ENCODE measurements around the gene KLHL13.
"Not testable (repeated sequence)": the region's sequence is repeated elsewhere in the genome, so short reads cannot be mapped to it uniquely, and the experiment has no call there.

KLHL13 gene

DNA sequence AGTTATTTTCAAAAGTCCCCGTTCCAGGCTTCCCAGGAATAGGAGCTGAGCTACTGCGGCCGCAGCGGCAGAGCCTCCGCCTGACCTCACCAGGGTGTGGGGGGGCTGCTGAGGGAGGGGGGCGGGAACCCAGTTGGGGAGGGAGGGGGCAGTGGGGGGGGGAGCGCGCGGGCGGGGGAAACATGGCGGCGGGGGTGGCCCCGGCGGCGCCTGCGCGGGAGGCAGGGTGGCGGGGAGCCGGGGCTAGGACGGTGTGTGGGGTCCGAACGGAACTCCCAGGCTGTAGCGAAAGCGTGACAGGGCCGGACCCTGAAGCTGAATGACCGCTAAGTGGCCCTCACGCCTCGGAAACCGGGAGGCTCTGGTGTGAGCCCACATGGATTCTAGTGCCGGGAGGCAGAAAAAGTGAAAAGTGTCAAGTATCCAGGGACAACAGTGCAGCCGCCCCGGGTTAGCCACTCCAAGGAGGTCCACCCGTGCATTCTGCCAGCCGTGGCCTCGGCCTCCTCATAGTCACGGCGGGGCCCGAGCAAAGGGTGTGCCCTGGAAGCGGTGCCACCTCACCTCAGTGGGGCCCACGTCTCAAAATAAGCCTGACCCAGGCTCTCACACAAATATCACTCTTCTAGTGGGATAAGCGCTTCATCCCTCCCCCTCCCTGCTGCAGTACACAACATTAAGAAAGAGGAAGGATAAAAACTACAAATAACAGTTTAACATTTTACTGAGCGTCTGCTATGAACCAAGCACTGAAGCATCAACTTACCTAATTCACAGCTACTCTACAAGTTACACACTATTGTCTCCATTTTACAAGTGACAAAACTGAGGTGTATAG is at the start of gene KLHL13:
TSS of gene KLHL13 (minus strand) at position 98 of the 838 bp plus-strand sequence. CDS start 88,337 bp downstream, outside the sequence.
- no peak for FAIRE-seq

DNA sequence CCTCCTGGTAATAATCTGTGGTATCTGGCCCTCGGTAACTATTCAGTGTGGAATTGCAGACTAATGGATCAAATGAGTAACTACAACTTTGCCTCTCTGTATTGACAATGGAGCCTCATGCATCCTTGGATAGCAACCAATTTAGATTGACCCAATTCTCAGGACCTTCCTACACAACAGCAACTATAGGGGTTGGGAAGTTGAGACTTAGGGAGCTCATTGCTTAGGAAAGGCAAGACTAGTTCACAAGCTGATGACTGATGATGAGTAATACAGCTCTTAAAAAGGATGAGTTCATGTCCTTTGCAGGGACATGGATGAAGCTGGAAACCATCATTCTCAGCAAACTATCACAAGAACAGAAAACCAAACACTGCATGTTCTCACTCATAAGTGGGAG is 47.5 kb upstream of the KLHL13 start:
- no peak for FAIRE-seq

- no peak for FAIRE-seq
Observed at GRCh38 chrX:118156953-118157608, 40.5 kb upstream of the KLHL13 start.

GRCh38 chrX:118156254-118156952 is 39.8 kb upstream of the KLHL13 start:
- no peak for FAIRE-seq

DNA sequence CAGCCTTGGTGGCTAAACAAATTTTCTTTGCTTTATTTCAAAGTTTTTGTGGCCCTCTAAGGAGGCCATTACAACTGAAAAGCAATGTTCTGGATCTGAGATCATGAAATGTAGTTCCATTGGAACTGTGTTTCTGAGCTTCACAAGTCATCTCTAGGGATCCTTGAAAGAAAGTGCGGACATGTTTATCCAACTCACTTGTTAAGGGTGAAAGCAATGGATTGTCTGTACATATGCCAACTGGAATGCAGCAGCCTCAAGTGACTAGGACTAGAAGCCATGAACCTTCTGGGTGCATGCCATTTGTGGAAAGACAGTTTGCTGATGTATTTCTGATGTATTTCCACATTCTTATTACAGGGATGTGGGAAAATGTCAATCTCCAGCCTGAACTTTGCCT is 36.7 kb upstream of the KLHL13 start:
- no peak for FAIRE-seq

GRCh38 chrX:118152721-118153120 is 36.1 kb upstream of the KLHL13 start:
- FAIRE-seq: no peak

- FAIRE-seq: peak; percentile 24
Observed at GRCh38 chrX:118148737-118149136, 32.1 kb upstream of the KLHL13 start.

DNA sequence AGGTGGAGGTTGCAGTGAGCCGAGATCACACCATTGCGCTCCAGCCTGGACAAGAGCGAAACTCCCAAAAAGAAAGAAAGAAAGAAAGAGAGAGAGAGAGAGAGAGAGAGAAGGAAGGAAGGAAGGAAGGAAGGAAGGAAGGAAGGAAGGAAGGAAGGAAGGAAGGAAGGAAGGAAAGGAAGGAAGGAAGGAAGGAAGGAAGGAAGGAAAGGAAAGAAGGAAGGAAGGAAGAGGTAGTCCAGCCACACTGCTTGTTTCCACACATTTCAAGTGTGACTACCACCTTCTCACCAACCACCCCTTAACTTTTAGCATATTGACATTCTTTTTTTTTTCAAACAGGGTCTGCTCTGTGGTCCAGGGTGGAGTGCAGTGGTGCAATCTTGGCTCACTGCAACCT is 31.2 kb upstream of the KLHL13 start:
- not testable (repeated sequence) for FAIRE-seq

- FAIRE-seq: no peak
Observed at GRCh38 chrX:118143578-118143977, 27.0 kb upstream of the KLHL13 start.

- no peak for FAIRE-seq
Observed at GRCh38 chrX:118131336-118131735, 14.7 kb upstream of the KLHL13 start.

DNA sequence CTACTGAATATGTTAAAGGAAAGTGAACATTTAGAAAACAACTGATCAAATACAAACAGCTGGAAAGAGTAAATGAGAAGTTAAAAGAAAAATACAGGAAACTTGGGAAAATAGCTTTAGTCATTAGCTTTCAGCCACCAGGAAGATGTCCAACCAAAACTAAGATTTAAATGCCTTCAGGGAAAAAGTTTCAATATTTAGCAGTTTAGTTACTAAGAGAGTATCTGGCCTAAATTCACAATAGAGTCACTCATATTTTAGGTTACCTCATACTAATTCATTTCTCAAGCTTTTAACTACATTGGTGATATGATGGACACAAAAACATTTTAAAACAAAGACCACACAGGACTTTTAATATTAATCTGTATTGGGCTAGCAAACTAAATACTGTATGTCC is 13.1 kb upstream of the KLHL13 start:
- no peak for FAIRE-seq

GRCh38 chrX:118128724-118129123 is 12.1 kb upstream of the KLHL13 start:
- no peak for FAIRE-seq

DNA sequence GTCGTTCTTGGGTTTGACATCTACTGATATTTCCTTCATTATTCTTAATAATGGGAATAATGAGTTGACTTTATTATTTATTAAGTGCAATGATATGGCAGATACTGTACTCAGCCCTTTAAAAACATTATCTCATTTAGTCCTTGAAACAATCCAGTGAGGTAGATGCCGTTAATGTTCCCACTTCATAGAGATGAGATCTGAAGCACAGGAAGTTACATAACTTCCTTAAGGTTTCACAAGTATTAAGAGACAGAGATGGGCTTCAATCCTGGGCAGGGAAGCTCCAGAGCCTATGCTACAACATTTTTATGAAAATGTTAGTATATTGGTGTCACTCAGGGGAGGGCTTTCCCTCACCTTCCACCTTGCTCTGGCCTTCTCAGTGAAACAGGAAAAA is 9.7 kb upstream of the KLHL13 start:
- FAIRE-seq: no peak

- FAIRE-seq: not testable (repeated sequence)
Observed at GRCh38 chrX:118124243-118124642, 7.6 kb upstream of the KLHL13 start.

DNA sequence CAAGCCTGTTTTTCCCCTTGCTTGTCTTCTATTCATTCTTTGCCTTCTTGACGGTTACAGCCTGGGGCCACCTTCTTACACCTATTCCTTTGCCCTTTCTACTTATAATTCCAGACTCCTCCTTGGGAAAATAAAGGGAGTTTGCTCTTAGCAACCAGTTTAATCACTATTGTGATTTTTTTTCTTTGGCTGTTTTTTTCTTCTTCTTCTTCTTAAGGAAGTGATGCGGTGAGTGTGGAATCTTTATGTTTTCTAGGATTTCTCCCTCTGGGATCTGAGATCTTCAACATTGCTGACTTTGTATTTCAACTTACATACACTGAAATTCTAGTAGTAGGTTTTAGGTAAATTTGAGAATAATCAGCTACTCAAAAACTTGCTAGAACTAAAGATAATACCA is 1.1 kb upstream of the KLHL13 start:
- peak; percentile 71 for FAIRE-seq

DNA sequence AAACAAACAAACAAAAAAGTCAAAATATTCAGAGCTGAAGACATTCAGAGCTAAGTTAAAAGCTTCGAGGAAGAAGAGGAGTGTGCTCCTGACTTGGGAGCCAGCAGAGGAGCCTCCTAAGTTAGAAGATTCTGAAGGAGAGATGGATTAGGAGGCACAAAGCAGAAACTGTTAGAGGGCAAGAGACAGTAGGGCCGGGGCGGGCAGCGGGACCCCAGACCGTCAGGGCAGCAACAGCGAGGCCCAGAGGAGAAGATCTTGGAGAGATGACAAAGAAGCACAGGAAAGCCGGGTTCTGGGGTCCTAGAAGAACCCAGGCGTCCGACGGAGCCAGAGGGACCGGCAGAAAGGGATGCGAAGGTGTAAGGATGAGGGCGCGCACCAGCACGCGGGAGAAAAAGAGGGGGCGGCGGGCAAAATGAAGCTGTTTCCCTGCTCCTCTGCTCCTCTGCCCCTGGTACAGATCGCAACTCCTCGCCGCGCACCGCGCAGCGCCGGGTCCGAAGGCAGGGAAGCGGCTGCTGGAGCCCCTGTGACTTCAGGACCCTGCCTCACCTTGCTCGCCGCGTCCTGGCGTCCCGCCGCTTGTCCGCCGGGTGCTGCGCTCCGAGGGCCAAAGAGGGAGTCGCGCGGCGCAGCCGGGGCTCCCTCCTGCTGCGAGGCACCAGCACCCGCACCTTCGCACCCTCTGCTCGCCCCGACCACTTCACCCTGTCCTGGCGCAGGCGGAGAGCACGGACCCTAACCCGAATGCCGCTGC is 477 bp downstream of the KLHL13 start:
- no peak for FAIRE-seq

DNA sequence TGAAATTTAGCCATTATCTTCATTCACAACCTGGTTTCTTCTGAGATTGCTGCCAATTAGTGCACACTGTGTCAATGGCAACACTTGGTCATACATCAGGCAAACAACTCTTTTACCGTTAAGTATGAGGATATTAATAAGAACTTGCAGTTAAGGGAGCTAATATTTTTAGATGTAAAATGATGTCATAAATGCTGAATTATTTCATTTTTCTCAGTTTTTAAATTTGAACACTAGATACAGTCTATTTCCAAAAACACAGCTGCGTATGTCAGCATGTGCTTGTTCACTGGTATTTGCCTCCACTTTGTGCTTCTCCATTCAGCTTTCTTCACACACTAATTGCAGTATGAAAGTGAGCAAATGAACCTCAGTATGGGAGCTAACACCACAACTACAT is 1.6 kb downstream of the KLHL13 start:
- no peak for FAIRE-seq

DNA sequence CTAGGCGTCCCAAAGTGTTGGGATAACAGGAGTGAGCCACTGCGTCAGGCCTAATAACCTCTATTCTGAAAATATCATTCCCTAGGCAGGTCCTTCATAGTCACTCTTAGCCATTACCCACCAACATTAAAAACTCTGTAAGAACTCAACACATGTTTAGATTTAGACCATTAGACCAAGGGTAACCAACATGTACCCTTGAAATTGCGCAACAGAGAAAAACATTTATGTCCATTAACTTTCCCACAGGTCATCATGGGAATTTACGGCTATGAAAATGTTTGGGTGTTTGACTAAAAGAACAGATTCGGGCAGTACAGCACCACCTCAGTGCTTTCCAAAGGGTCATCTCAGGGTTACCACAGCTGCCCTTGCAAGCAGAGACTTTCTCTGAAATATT is 7.5 kb downstream of the KLHL13 start:
- no peak for FAIRE-seq

DNA sequence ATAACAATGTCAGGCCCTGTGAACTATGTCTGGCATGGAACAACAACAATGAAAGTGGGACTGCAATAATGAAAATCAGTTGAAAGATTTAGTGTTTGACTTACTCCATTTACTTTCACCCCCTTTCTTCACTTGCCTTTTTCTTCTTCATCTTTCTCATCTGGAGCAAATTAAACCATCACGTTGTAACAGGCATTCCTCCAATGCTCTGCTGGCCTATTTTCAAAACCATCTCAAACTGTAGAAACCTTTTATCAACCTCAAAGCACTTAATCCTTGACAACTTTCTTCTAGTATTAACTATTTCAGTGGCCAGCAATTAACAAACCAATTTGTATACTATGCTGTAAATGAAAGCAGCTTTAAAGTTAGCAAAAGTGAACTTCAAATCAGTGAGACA is 8.3 kb downstream of the KLHL13 start:
- FAIRE-seq: no peak

DNA sequence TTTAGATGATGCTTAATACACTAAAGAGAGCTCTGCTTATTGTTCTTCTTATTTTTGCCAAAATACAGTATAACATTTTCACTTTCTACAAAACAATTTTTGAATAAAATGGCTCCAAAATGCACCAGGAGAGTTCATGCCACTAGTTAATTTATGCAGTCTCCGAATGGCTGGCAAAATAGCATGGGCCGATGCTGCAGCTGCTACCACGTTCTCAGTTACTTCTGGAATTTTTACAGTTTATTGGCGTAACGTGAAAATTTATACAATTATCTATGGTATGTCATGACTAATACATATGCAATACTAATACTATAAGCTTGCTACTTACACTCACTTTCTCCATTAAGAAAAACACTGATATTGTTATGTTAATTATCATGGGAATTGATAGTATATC is 16.5 kb downstream of the KLHL13 start:
- peak; percentile 75 for FAIRE-seq

DNA sequence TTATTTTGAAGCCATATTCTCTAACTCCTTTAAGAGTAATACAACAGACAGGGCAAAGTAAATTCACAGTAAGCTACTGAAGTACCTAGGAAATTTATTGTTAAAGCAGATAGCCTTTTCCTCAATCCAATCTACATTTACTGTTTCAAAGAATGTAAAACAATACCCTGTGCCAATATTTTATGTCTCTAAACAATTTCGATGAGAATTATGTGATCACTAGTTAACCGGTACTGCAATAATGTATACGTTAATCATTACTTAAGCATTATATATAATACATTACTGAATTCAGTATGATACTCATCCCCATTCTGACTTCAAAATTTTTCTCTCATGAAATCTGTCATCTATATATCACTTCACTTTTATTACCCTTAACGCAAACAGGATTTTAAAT is 28.5 kb downstream of the KLHL13 start:
- peak; percentile 60 for FAIRE-seq

- no peak for FAIRE-seq
Observed at GRCh38 chrX:118074196-118074595, 42.4 kb downstream of the KLHL13 start.

Measured in colon (tissue), 2 donors.